GM19193 (cell line): ENCODE measurements around the gene AKAP6.
A peak's percentile ranks its signal among the peaks of the same experiment; 100 is the strongest.

Experiments
- POLR2A ChIP-seq: IDR thresholded peaks from 4 replicates; pipeline ENCODE4 v1.6.1; 2011; ENCODE audit not compliant: insufficient read depth, insufficient read length; ENCODE audit errors: extremely low read depth

AKAP6 gene

GRCh38 chr14:32679927-32680612 is 351.0 kb downstream of the AKAP6 start:
- TF ChIP-seq POLR2A: no peak

DNA sequence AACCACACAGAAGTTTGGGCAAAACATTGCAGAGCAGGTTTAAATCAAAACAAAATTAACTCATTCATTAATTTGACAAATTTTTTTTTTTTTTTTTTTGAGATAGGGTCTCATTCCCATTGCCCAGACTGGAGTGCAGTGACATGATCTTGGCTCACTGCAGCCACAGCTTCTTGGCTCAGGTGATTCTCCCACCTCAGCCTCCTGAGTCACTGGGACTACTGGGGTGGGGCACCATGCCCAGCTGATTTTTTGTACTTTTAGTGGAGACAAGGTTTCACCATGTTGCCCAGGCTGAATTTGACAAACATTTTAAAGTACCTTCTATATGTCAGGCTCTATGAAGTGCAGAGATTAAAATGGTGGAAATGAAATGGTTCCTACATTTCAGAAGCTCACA is 352.5 kb downstream of the AKAP6 start:
- no peak for TF ChIP-seq POLR2A

GRCh38 chr14:32682214-32682613 is 353.1 kb downstream of the AKAP6 start:
- TF ChIP-seq POLR2A: no peak

DNA sequence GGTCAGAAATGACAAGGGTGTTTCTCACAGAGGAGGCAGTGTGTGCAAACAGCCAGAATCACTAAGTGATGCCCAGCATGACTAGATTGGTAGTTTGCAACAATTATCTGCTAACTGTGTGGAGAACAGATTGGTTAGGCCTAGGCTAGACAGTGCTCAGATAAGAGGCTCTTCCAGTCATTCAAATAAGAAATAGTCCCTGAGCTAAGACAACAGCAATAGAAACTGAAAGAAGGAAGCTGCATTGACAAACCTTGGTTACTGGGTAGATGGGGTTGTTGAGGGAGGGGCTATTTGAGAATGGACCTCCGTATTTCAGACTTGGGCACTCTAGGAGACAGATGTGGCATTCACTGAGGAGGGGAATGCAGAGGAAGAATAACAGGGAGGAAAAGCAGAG is 354.6 kb downstream of the AKAP6 start:
- TF ChIP-seq POLR2A: no peak

- TF ChIP-seq POLR2A: no peak
Measured at GRCh38 chr14:32688941-32689340, 359.8 kb downstream of the AKAP6 start.

- TF ChIP-seq POLR2A: no peak
Measured at GRCh38 chr14:32692441-32692840, 363.3 kb downstream of the AKAP6 start.

DNA sequence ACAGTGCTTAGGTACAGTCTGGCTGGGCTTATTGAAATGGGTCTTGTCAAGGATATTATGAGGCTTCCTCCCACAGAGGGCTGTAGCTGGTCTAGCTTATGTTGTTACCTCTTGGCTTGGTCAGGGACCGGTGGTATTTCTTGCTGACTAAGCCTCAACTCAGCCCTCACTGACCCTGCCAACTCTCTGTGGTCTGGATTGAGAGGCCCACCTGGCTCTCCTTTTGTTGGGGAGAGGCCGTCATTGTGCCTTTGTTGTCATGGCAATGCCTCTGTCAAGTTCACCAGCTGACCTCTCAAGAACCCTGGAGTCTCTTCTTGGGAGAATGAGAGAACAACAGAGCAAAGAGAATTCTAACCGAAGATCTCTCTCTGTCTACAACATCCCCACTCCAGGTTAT is 364.0 kb downstream of the AKAP6 start:
- TF ChIP-seq POLR2A: no peak

- TF ChIP-seq POLR2A: no peak
Measured at GRCh38 chr14:32694795-32695449, 365.8 kb downstream of the AKAP6 start.

DNA sequence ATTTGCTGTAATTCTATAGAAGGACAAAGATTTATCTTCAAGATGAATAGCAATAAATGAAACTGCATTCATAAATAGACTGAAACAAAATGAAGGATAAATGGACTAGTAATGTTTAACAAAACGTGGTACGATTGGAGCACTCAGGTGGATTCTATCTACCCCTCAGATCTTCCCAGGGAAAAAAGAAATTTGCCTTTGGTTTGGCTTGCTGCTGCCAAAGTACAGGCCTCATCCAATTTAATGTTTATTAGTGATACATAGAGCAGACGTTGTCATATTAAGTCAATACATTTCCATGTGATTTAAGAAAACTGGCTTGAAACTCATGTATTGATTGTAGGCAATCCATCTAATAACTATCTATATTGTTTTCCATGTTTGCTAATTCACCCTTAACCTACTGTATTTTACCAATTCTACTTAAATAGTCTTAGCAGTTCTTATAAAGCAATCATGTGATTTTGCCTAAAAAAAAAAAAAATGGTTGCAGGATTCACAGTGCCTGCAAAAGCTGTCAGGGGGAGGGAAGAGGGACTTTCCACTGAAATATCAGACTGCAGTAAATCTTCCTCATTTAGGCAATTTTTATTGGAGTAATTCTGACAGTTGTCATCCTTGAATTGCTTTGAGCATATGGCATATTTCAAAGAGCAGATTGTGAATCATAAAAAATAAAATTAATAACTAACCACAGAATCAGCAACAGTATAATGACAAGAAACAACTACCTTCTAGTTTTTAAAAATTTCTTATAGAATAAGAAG is 367.4 kb downstream of the AKAP6 start:
- no peak for TF ChIP-seq POLR2A

- TF ChIP-seq POLR2A: no peak
Measured at GRCh38 chr14:32697114-32697513, 368.0 kb downstream of the AKAP6 start.

DNA sequence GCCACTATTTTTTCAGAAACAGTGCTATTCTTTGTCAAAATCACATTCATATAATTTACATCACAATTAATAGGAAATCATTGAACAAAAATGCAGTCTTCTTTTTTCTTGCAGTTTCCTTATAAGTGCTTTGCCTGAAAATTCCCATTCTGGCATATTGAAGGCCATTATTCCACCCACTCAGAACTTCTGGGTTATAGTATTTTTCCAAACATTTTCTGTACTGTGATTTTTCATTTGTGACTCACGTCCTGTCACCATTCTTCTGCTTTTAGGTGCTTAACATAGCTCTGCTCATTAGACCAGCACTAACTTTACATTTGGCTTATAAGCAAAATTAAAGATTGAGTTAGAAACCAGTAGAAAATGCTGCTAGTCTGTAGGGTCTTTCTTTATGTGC is 368.6 kb downstream of the AKAP6 start:
- no peak for TF ChIP-seq POLR2A

- no peak for TF ChIP-seq POLR2A
Measured at GRCh38 chr14:32698831-32699230, 369.7 kb downstream of the AKAP6 start.

GRCh38 chr14:32701475-32701874 is 372.4 kb downstream of the AKAP6 start:
- no peak for TF ChIP-seq POLR2A

DNA sequence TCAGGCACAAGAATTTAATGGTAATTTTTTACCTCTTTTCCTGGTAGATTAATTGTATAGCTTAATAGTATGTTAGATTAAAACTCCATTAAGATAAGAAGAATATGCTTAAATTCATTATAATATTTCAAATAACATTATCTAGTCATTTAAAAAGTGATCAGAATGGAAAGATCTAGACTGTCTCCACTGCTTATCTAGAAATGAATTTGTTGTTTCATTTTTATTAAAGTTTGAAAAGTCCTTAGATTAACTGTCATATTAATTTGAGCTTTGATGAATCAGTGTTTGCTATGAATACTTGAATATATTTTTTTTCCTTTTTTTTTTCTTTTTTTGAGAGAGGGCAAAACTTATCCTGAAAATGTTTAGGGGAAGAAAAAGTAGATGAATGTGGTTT is 373.0 kb downstream of the AKAP6 start:
- no peak for TF ChIP-seq POLR2A

GRCh38 chr14:32702562-32702961 is 373.5 kb downstream of the AKAP6 start:
- peak; percentile 31 for TF ChIP-seq POLR2A

DNA sequence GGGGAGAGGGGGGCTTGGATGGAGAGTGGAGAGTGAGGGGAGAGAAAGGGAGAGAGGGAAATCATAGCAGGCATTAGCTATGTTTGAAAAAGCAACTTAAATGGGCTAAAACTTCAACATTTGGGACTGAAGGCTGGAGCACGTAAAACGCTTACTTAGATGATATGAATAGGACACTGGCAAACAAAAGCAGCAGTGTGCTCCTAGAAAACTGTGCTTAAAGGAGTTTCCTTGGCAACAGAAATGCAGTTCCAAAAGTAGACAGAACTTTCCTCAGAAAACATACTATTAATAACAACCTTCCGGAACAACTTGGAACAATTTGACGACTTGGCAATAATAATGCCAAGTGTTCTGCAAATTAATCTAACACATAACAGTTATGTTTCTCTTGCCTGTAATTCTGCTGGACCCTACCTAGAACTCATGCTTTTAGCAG is 374.1 kb downstream of the AKAP6 start:
- TF ChIP-seq POLR2A: no peak
